ENCODE measurements around the gene TMEM44.

The TMEM44 gene

GRCh38 chr3:194577986-194578905 is 55.0 kb downstream of the TMEM44 start:
- DNase-seq = no peak

- no peak for DNase-seq
Observed at GRCh38 chr3:194575484-194576210, 57.6 kb downstream of the TMEM44 start.

- no peak for DNase-seq
Observed at GRCh38 chr3:194574639-194575483, 58.4 kb downstream of the TMEM44 start.

GRCh38 chr3:194573680-194574437 is 59.4 kb downstream of the TMEM44 start:
- DNase-seq = no peak

- DNase-seq = no peak
Observed at GRCh38 chr3:194572944-194573491, 60.2 kb downstream of the TMEM44 start.

- no peak for DNase-seq
Observed at GRCh38 chr3:194572143-194572789, 61.0 kb downstream of the TMEM44 start.

- DNase-seq = no peak
Observed at GRCh38 chr3:194571491-194572142, 61.6 kb downstream of the TMEM44 start.

GRCh38 chr3:194570898-194571297 is 62.3 kb downstream of the TMEM44 start:
- no peak for DNase-seq

- DNase-seq = no peak
Observed at GRCh38 chr3:194570235-194570634, 63.0 kb downstream of the TMEM44 start.

GRCh38 chr3:194569252-194569651 is 64.0 kb downstream of the TMEM44 start:
- DNase-seq = no peak

GRCh38 chr3:194565597-194566190 is 67.5 kb downstream of the TMEM44 start:
- no peak for DNase-seq

GRCh38 chr3:194562986-194563385 is 70.2 kb downstream of the TMEM44 start:
- no peak for DNase-seq

GRCh38 chr3:194561306-194561974 is 71.8 kb downstream of the TMEM44 start:
- DNase-seq = no peak

- no peak for DNase-seq
Observed at GRCh38 chr3:194560047-194560446, 73.2 kb downstream of the TMEM44 start.

GRCh38 chr3:194559530-194559929 is 73.7 kb downstream of the TMEM44 start:
- no peak for DNase-seq

GRCh38 chr3:194556086-194557056 is 76.8 kb downstream of the TMEM44 start:
- DNase-seq = no peak

GRCh38 chr3:194555175-194556062 is 77.8 kb downstream of the TMEM44 start:
- DNase-seq = no peak

Data from cerebellar nuclear complex (tissue), 1 donor.